HEK293 (cell line): ENCODE results near the gene PAN2.

ENCODE experiments used
- IKZF3 ChIP-seq: fragments of 450-650 bp; IDR thresholded peaks from 2 replicates; pipeline ENCODE4 v1.5.0; 2018; ENCODE audit warnings: missing biosample characterization, mild to moderate bottlenecking, missing genetic modification characterization, moderate library complexity
- KLF10 ChIP-seq: fragments of 450-650 bp; IDR thresholded peaks from 2 replicates; pipeline ENCODE4 v1.5.1; 2018; ENCODE audit warnings: missing biosample characterization, mild to moderate bottlenecking, missing genetic modification characterization
- KLF16 ChIP-seq: fragments of 450-650 bp; formaldehyde crosslinking; IDR thresholded peaks from 2 replicates; pipeline ENCODE4 v1.5.1; 2017; ENCODE audit warnings: missing biosample characterization, missing genetic modification characterization
- OSR2 ChIP-seq: fragments of 450-650 bp; formaldehyde crosslinking; IDR thresholded peaks from 2 replicates; pipeline ENCODE4 v1.5.1; 2016; ENCODE audit warnings: missing biosample characterization, missing genetic modification characterization
- SCRT2 ChIP-seq: fragments of 450-650 bp; formaldehyde crosslinking; IDR thresholded peaks from 2 replicates; pipeline ENCODE4 v1.5.1; 2016; ENCODE audit warnings: missing biosample characterization, missing genetic modification characterization
- SETDB1 ChIP-seq: IDR thresholded peaks from one replicate; pipeline ENCODE4 v1.6.1; 2017; ENCODE audit warnings: mild to moderate bottlenecking, low read length, moderate library complexity, mixed read lengths; ENCODE audit not compliant: insufficient read length
- YY1 ChIP-seq: fragments of 450-650 bp; formaldehyde crosslinking; IDR thresholded peaks from 2 replicates; pipeline ENCODE4 v1.5.1; 2018; ENCODE audit warnings: missing biosample characterization, missing genetic modification characterization
- ZBTB20 ChIP-seq: fragments of 450-650 bp; formaldehyde crosslinking; IDR thresholded peaks from 2 replicates; pipeline ENCODE4 v1.5.1; 2016; ENCODE audit warnings: missing biosample characterization, missing genetic modification characterization
- ZBTB8A ChIP-seq: fragments of 450-650 bp; formaldehyde crosslinking; IDR thresholded peaks from 2 replicates; pipeline ENCODE4 v1.5.1; 2016; ENCODE audit warnings: missing biosample characterization, missing genetic modification characterization
- ZNF157 ChIP-seq: fragments of 450-650 bp; formaldehyde crosslinking; IDR thresholded peaks from 2 replicates; pipeline ENCODE4 v1.5.1; 2016; ENCODE audit warnings: missing biosample characterization, missing genetic modification characterization
- ZNF169 ChIP-seq: fragments of 450-650 bp; formaldehyde crosslinking; IDR thresholded peaks from 2 replicates; pipeline ENCODE4 v1.5.1; 2016; ENCODE audit warnings: missing biosample characterization, missing genetic modification characterization
- ZNF280D ChIP-seq: fragments of 450-650 bp; formaldehyde crosslinking; IDR thresholded peaks from 2 replicates; pipeline ENCODE4 v1.5.1; 2016; ENCODE audit warnings: missing biosample characterization, missing genetic modification characterization
- ZNF341 ChIP-seq: fragments of 450-650 bp; formaldehyde crosslinking; IDR thresholded peaks from 2 replicates; pipeline ENCODE4; 2016; ENCODE audit warnings: low read depth, missing biosample characterization, missing genetic modification characterization
- ZNF362 ChIP-seq: fragments of 450-650 bp; formaldehyde crosslinking; IDR thresholded peaks from 2 replicates; pipeline ENCODE4 v1.5.1; 2016; ENCODE audit warnings: missing biosample characterization, missing genetic modification characterization
- ZNF518A ChIP-seq: fragments of 450-650 bp; formaldehyde crosslinking; conservative IDR thresholded peaks from 2 replicates; pipeline ENCODE4 v1.5.1; 2016; ENCODE audit warnings: low read depth, missing biosample characterization, missing genetic modification characterization
- ZNF555 ChIP-seq: fragments of 450-650 bp; formaldehyde crosslinking; conservative IDR thresholded peaks from 2 replicates; pipeline ENCODE4 v1.5.1; 2017; ENCODE audit warnings: missing biosample characterization, mild to moderate bottlenecking, missing genetic modification characterization, inconsistent platforms
- TF ChIP-seq, protein P1 (sequence below): fragments of 450-650 bp; formaldehyde crosslinking; IDR thresholded peaks from 2 replicates; pipeline ENCODE4 v1.5.1; 2016; ENCODE audit warnings: missing biosample characterization, missing genetic modification characterization, borderline replicate concordance
- TF ChIP-seq, protein P2 (sequence below): fragments of 450-650 bp; formaldehyde crosslinking; IDR thresholded peaks from 2 replicates; pipeline ENCODE4 v1.5.1; 2016; ENCODE audit warnings: missing biosample characterization, missing genetic modification characterization
- TF ChIP-seq, protein P3 (sequence below): fragments of 450-650 bp; formaldehyde crosslinking; IDR thresholded peaks from 2 replicates; pipeline ENCODE4 v1.5.1; 2016; ENCODE audit warnings: missing biosample characterization, missing genetic modification characterization
- TF ChIP-seq, protein P4 (sequence below): fragments of 450-650 bp; formaldehyde crosslinking; IDR thresholded peaks from 2 replicates; pipeline ENCODE4 v1.5.1; 2016; ENCODE audit warnings: missing biosample characterization, missing genetic modification characterization
- TF ChIP-seq, protein P5 (sequence below): fragments of 450-650 bp; formaldehyde crosslinking; IDR thresholded peaks from 2 replicates; pipeline ENCODE4 v1.5.1; 2017; ENCODE audit warnings: missing biosample characterization, missing genetic modification characterization

The PAN2 gene

GRCh38 chr12:56359851-56360767, 26.3 kb upstream of the PAN2 start, which contains the start of gene STAT2 (continued):
- TF ChIP-seq ZNF169 (tag by site-specific recombination) (no peak), IKZF3 (tag by site-specific recombination) (peak; percentile 98), YY1 (tag by site-specific recombination) (peak; percentile 40; the same call in 1 of the 2 replicates), OSR2 (tag by site-specific recombination) (no peak), ZBTB8A (tag by site-specific recombination) (peak; percentile 80), ZBTB20 (tag by site-specific recombination) (peak; percentile 78), KLF16 (tag by site-specific recombination) (peak; percentile 73), SETDB1 (no peak), KLF10 (peak; percentile 99), ZNF555 (no peak), ZNF518A (tag by site-specific recombination) (peak; percentile 94), ZNF341 (tag by site-specific recombination) (peak; percentile 100), ZNF157 (tag by site-specific recombination) (no peak), ZNF280D (tag by site-specific recombination) (no peak), ZNF362 (tag by site-specific recombination) (peak; percentile 99), SCRT2 (tag by site-specific recombination) (no peak)
- TF ChIP-seq, protein P1, sequence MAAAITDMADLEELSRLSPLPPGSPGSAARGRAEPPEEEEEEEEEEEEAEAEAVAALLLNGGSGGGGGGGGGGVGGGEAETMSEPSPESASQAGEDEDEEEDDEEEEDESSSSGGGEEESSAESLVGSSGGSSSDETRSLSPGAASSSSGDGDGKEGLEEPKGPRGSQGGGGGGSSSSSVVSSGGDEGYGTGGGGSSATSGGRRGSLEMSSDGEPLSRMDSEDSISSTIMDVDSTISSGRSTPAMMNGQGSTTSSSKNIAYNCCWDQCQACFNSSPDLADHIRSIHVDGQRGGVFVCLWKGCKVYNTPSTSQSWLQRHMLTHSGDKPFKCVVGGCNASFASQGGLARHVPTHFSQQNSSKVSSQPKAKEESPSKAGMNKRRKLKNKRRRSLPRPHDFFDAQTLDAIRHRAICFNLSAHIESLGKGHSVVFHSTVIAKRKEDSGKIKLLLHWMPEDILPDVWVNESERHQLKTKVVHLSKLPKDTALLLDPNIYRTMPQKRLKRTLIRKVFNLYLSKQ: no peak
- TF ChIP-seq, protein P2, sequence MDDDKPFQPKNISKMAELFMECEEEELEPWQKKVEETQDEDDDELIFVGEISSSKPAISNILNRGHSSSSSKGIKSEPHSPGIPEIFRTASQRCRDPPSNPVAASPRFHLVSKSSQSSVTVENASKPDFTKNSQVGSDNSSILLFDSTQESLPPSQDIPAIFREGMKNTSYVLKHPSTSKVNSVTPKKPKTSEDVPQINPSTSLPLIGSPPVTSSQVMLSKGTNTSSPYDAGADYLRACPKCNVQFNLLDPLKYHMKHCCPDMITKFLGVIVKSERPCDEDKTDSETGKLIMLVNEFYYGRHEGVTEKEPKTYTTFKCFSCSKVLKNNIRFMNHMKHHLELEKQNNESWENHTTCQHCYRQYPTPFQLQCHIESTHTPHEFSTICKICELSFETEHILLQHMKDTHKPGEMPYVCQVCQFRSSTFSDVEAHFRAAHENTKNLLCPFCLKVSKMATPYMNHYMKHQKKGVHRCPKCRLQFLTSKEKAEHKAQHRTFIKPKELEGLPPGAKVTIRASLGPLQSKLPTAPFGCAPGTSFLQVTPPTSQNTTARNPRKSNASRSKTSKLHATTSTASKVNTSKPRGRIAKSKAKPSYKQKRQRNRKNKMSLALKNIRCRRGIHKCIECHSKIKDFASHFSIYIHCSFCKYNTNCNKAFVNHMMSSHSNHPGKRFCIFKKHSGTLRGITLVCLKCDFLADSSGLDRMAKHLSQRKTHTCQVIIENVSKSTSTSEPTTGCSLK: no peak
- TF ChIP-seq, protein P3, sequence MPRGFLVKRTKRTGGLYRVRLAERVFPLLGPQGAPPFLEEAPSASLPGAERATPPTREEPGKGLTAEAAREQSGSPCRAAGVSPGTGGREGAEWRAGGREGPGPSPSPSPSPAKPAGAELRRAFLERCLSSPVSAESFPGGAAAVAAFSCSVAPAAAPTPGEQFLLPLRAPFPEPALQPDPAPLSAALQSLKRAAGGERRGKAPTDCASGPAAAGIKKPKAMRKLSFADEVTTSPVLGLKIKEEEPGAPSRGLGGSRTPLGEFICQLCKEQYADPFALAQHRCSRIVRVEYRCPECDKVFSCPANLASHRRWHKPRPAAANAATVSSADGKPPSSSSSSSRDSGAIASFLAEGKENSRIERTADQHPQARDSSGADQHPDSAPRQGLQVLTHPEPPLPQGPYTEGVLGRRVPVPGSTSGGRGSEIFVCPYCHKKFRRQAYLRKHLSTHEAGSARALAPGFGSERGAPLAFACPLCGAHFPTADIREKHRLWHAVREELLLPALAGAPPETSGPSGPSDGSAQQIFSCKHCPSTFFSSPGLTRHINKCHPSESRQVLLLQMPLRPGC (tag by site-specific recombination): no peak
- TF ChIP-seq, protein P4, sequence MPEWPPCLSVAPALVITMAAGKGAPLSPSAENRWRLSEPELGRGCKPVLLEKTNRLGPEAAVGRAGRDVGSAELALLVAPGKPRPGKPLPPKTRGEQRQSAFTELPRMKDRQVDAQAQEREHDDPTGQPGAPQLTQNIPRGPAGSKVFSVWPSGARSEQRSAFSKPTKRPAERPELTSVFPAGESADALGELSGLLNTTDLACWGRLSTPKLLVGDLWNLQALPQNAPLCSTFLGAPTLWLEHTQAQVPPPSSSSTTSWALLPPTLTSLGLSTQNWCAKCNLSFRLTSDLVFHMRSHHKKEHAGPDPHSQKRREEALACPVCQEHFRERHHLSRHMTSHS (tag by site-specific recombination): no peak
- TF ChIP-seq, protein P5, sequence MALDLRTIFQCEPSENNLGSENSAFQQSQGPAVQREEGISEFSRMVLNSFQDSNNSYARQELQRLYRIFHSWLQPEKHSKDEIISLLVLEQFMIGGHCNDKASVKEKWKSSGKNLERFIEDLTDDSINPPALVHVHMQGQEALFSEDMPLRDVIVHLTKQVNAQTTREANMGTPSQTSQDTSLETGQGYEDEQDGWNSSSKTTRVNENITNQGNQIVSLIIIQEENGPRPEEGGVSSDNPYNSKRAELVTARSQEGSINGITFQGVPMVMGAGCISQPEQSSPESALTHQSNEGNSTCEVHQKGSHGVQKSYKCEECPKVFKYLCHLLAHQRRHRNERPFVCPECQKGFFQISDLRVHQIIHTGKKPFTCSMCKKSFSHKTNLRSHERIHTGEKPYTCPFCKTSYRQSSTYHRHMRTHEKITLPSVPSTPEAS (tag by site-specific recombination): 0 out of 2 replicates have a peak, but pooled peaks have one; percentile 38
